ENCODE data around the gene ATP2B1. TPM values are rescaled to one million over a fixed set of nuclear protein-coding genes. Genes with fewer than 3 reads are reported as not detected.

The ATP2B1 gene
- total RNA-seq, 1 experiment from 2014 or later: 20.6 TPM

DNA sequence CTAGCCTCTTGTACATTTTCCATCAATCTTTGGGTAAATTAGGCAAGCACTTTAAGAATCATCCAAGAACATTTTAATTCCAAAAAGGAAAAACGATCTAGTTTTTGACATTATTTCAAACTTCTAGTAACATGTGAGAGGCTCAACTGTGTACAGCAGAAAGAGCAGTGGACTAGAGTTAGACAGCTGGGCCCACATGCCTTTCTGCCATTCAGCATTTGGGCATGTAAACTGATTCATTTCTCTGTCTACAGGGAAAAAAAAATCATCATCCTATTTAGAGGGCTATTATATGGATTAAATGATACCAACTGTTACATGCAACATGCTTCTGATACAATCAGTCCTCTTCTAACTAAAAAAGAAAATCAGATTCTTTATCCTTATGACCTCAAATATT is 17.7 kb downstream of the ATP2B1 start:
- H3K4ac ChIP-seq (ENCODE audit: low read depth, low read length): no peak overlapping the region
- no peaks in the 10 kb centered on the region for H3K23me2 ChIP-seq (ENCODE audit: insufficient read length, low read depth, low read length, poor library complexity, severe bottlenecking)
- H3K9me3 ChIP-seq (ENCODE audit: control insufficient read depth, low read depth, low read length): no peaks in the 10 kb centered on the region
- H2AFZ ChIP-seq (ENCODE audit: low read length): no peak overlapping the region
- H3K27me3 ChIP-seq (ENCODE audit: insufficient read depth, low read length): no peaks in the 10 kb centered on the region
- no peak overlapping the region for H3K56ac ChIP-seq (ENCODE audit: insufficient read length, low read depth, low read length)
- no peaks in the 10 kb centered on the region; the same call in 1 of the 2 replicates for H3K4me1 ChIP-seq (ENCODE audit: insufficient read depth, low read length)
- H3T11ph ChIP-seq (ENCODE audit: low read length): no peak overlapping the region
- no peaks in the 10 kb centered on the region for H3K36me3 Mint-ChIP-seq (ENCODE audit: insufficient read depth in 1 of 3, low read depth in 3 of 3)
- H2BK15ac ChIP-seq (ENCODE audit: low read depth, low read length): no peak overlapping the region
- no peak overlapping the region for H3K18ac ChIP-seq (ENCODE audit: insufficient read length, low read depth, low read length)
- H4K91ac ChIP-seq (ENCODE audit: insufficient read length, low read depth, low read length): no peak overlapping the region
- no peak overlapping the region for H3K4me3 Mint-ChIP-seq
- H3K14ac ChIP-seq (ENCODE audit: insufficient read depth, low read length): no peak overlapping the region
- H3K27me3 Mint-ChIP-seq (ENCODE audit: low read depth): no peaks in the 10 kb centered on the region
- H4K8ac ChIP-seq (replicated peaks; ENCODE audit: insufficient read length, low read depth, low read length): no peak overlapping the region
- H2BK120ac ChIP-seq (ENCODE audit: low read depth, low read length, poor library complexity, severe bottlenecking): no peak overlapping the region
- H3K23ac ChIP-seq (ENCODE audit: insufficient read length, low read depth, low read length): no peak overlapping the region
- no peak overlapping the region for H3K27ac ChIP-seq (ENCODE audit: insufficient read length, low read depth, low read length)
- no peaks in the 10 kb centered on the region for H3K79me1 ChIP-seq (ENCODE audit: insufficient read depth, low read depth, low read length, poor library complexity, severe bottlenecking)
- H4K5ac ChIP-seq (ENCODE audit: insufficient read length, low read depth, low read length): no peak overlapping the region
- H4K20me1 ChIP-seq (ENCODE audit: control insufficient read depth, insufficient read depth, insufficient read length): no peaks in the 10 kb centered on the region
- TF ChIP-seq, protein P1, sequence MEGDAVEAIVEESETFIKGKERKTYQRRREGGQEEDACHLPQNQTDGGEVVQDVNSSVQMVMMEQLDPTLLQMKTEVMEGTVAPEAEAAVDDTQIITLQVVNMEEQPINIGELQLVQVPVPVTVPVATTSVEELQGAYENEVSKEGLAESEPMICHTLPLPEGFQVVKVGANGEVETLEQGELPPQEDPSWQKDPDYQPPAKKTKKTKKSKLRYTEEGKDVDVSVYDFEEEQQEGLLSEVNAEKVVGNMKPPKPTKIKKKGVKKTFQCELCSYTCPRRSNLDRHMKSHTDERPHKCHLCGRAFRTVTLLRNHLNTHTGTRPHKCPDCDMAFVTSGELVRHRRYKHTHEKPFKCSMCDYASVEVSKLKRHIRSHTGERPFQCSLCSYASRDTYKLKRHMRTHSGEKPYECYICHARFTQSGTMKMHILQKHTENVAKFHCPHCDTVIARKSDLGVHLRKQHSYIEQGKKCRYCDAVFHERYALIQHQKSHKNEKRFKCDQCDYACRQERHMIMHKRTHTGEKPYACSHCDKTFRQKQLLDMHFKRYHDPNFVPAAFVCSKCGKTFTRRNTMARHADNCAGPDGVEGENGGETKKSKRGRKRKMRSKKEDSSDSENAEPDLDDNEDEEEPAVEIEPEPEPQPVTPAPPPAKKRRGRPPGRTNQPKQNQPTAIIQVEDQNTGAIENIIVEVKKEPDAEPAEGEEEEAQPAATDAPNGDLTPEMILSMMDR (conservative IDR thresholded peaks at IDR 0.05): no peak
- peaks cover 0 to 3% of the 10 kb centered on the region in 2 experiments; a peak in 2 of 4 replicates for H3K4me1 Mint-ChIP-seq
- no peak overlapping the region for H2AK5ac ChIP-seq (ENCODE audit: insufficient read length, low read length)
- no CpG with 5 or more reads among the region's 1 CpG for WGBS (ENCODE audit: extremely low coverage, insufficient read length, low lambda C conversion rate)
- no peak overlapping the region for H2BK12ac ChIP-seq (ENCODE audit: insufficient read length, low read depth, low read length)
- H2BK5ac ChIP-seq (ENCODE audit: insufficient read length, low read length): no peak overlapping the region
- H2BK20ac ChIP-seq (ENCODE audit: low read depth, low read length, poor library complexity, severe bottlenecking): no peak overlapping the region
- H3K9ac ChIP-seq (ENCODE audit: extremely low read depth, insufficient read length, low read length): no peak overlapping the region
- H3K4me2 ChIP-seq (ENCODE audit: insufficient read depth, insufficient read length, low read length): no peak overlapping the region
- H3K79me2 ChIP-seq (ENCODE audit: insufficient read depth, low read length): peaks cover 4% of the 10 kb centered on the region; the same call in 1 of the 2 replicates
- DNase-seq: no peak
- H3K27ac Mint-ChIP-seq: no peak overlapping the region
- H3K9me3 Mint-ChIP-seq: no peaks in the 10 kb centered on the region
